Astrocyte (in vitro differentiated cells and primary cell): ENCODE measurements around the gene FLT3LG. TPM values are rescaled to one million over a fixed set of nuclear protein-coding genes. Genes with fewer than 3 reads are reported as not detected.
A peak's percentile ranks its signal among the peaks of the same experiment; 100 is the strongest.

Source experiments
- DNase-seq: peaks from one replicate; pipeline ENCODE4 v3.0.0-alpha.2; 2010; ENCODE audit warnings: low read depth
- FAIRE-seq: peaks from 2 replicates; lab custom pipeline; 2011; peaks lifted over from hg19 to GRCh38; lab: Jason Lieb, UNC
- H2AFZ ChIP-seq: 2 replicates; pipeline ENCODE4 v1.6.0; 2012; ENCODE audit warnings: low read depth, low read length, inconsistent platforms
- H3K27ac ChIP-seq: 2 replicates; pipeline ENCODE4 v1.5.1; 2011; ENCODE audit warnings: low read depth, low read length, inconsistent platforms
- H3K27me3 ChIP-seq: 2 replicates; pipeline ENCODE4 v1.6.0; 2011; ENCODE audit warnings: low read length, inconsistent platforms; ENCODE audit not compliant: insufficient read depth
- H3K36me3 ChIP-seq: 2 replicates; pipeline ENCODE4 v1.5.1; 2011; ENCODE audit warnings: low read length, inconsistent platforms; ENCODE audit not compliant: insufficient read depth
- H3K4me1 ChIP-seq: 2 replicates; pipeline ENCODE4 v1.5.1; 2011; ENCODE audit warnings: low read length, inconsistent platforms; ENCODE audit not compliant: insufficient read depth
- H3K4me2 ChIP-seq: 2 replicates; pipeline ENCODE4 v1.6.0; 2012; ENCODE audit warnings: low read length, inconsistent platforms
- H3K4me3 ChIP-seq: 2 replicates; pipeline ENCODE4 v1.5.1; 2011; ENCODE audit warnings: low read depth, mild to moderate bottlenecking, low read length, inconsistent platforms; ENCODE audit not compliant: insufficient read depth
- H3K79me2 ChIP-seq: 2 replicates; pipeline ENCODE4 v1.6.0; 2012; ENCODE audit warnings: mild to moderate bottlenecking, low read length, inconsistent platforms; ENCODE audit not compliant: insufficient read depth
- H3K9ac ChIP-seq: 2 replicates; pipeline ENCODE4 v1.6.0; 2012; ENCODE audit warnings: mild to moderate bottlenecking, low read length, inconsistent platforms
- H3K9me3 ChIP-seq: 2 replicates; pipeline ENCODE4 v1.5.1; 2012; ENCODE audit warnings: low read depth, mild to moderate bottlenecking, low read length, inconsistent platforms; ENCODE audit not compliant: insufficient read depth
- H4K20me1 ChIP-seq: 2 replicates; pipeline ENCODE4 v1.6.0; 2012; ENCODE audit warnings: low read length, inconsistent platforms; ENCODE audit not compliant: insufficient read depth
- H3K27ac Mint-ChIP-seq: one replicate; pipeline ENCODE4 v1.8.0; 2021; ENCODE audit warnings: mild to moderate bottlenecking, mixed read lengths; ENCODE audit not compliant: unreplicated experiment
- H3K27me3 Mint-ChIP-seq: one replicate; pipeline ENCODE4 v1.8.0; 2021; ENCODE audit warnings: low read depth, mixed read lengths; ENCODE audit not compliant: unreplicated experiment
- H3K36me3 Mint-ChIP-seq: one replicate; pipeline ENCODE4 v1.8.0; 2021; ENCODE audit warnings: low read depth, mixed read lengths; ENCODE audit not compliant: unreplicated experiment
- H3K4me1 Mint-ChIP-seq: one replicate; pipeline ENCODE4 v1.8.0; 2021; ENCODE audit warnings: low read depth, mixed read lengths; ENCODE audit not compliant: unreplicated experiment
- H3K4me3 Mint-ChIP-seq: one replicate; pipeline ENCODE4 v1.8.0; 2021; ENCODE audit warnings: mild to moderate bottlenecking, moderate library complexity, mixed read lengths; ENCODE audit not compliant: unreplicated experiment
- H3K9me3 Mint-ChIP-seq: one replicate; pipeline ENCODE4 v1.8.0; 2021; ENCODE audit warnings: mild to moderate bottlenecking, mixed read lengths; ENCODE audit not compliant: unreplicated experiment
- CTCF ChIP-seq: IDR thresholded peaks from 2 replicates; pipeline ENCODE4 v1.5.1; 2011; ENCODE audit warnings: low read depth, mild to moderate bottlenecking, inconsistent platforms, low read length, moderate library complexity; ENCODE audit not compliant: insufficient read depth
- EZH2 ChIP-seq: IDR thresholded peaks from 2 replicates; pipeline ENCODE4 v1.6.1; 2012; ENCODE audit warnings: mild to moderate bottlenecking, low read length, inconsistent platforms; ENCODE audit not compliant: insufficient read depth
- total RNA-seq: library from RNA; stranded (reverse); gene quantifications from 2 replicates; pipeline ENCODE4 v1.2.1, GENCODE V29; 2021

Gene FLT3LG
- total RNA-seq, 1 donor from 2014 or later: not detected

GRCh38 chr19:49427855-49428546 lies 46.0 kb upstream of the FLT3LG start:
- TF ChIP-seq CTCF: no peak
- TF ChIP-seq EZH2: peak; percentile 91
- H3K36me3 Mint-ChIP-seq: no peaks in the 10 kb centered on the region
- no peak overlapping the region for H3K4me3 Mint-ChIP-seq
- DNase-seq (no peak), FAIRE-seq (no peak)
- H3K4me3 ChIP-seq: no peak overlapping the region
- no peaks in the 10 kb centered on the region for H4K20me1 ChIP-seq
- H3K36me3 ChIP-seq: no peaks in the 10 kb centered on the region
- no peak overlapping the region for H2AFZ ChIP-seq
- H3K79me2 ChIP-seq: no peaks in the 10 kb centered on the region
- H3K27ac Mint-ChIP-seq: no peak overlapping the region
- H3K27me3 ChIP-seq: peaks cover 91% of the 10 kb centered on the region
- H3K4me1 ChIP-seq: no peaks in the 10 kb centered on the region
- peaks cover 2% of the 10 kb centered on the region for H3K4me1 Mint-ChIP-seq
- peaks cover 5% of the 10 kb centered on the region for H3K9me3 ChIP-seq
- peaks cover 3% of the 10 kb centered on the region for H3K9me3 Mint-ChIP-seq
- H3K27ac ChIP-seq: no peak overlapping the region
- H3K9ac ChIP-seq: no peak overlapping the region
- H3K4me2 ChIP-seq: no peak overlapping the region
- peaks cover 79% of the 10 kb centered on the region for H3K27me3 Mint-ChIP-seq

- Histone ChIP-seq H3K9ac (no peak overlapping the region), H3K27ac (no peak overlapping the region), H3K9me3 (peaks cover 5% of the 10 kb centered on the region), H3K4me2 (no peak overlapping the region), H3K4me3 (no peak overlapping the region), H3K27me3 (peaks cover 91% of the 10 kb centered on the region), H3K36me3 (no peaks in the 10 kb centered on the region), H4K20me1 (no peaks in the 10 kb centered on the region), H3K4me1 (no peaks in the 10 kb centered on the region), H2AFZ (no peak overlapping the region), H3K79me2 (no peaks in the 10 kb centered on the region)
- TF ChIP-seq CTCF: no peak
- TF ChIP-seq EZH2: peak; percentile 68
- DNase-seq (no peak), FAIRE-seq (no peak)
- Mint-ChIP-seq H3K9me3 (peaks cover 6% of the 10 kb centered on the region), H3K36me3 (no peaks in the 10 kb centered on the region), H3K27ac (no peak overlapping the region), H3K4me3 (no peak overlapping the region), H3K27me3 (peaks cover 80% of the 10 kb centered on the region), H3K4me1 (peaks cover 2% of the 10 kb centered on the region)
Observed at GRCh38 chr19:49428547-49429451, 45.2 kb upstream of the FLT3LG start.
